HG03280 (cell line): ENCODE measurements around the gene PRKAR1B.
"Not testable (repeated sequence)": the region's sequence is repeated elsewhere in the genome, so short reads cannot be mapped to it uniquely, and the experiment has no call there.

Experiments used
- ATAC-seq: cut with Tn5 transposase; IDR thresholded peaks from one replicate; pipeline ENCODE4 v1.9.1; 2021; ENCODE audit warnings: mild to moderate bottlenecking, moderate library complexity; ENCODE audit not compliant: unreplicated experiment

Gene PRKAR1B

GRCh38 chr7:672891-673290 is 54.2 kb downstream of the PRKAR1B start:
- no peak for ATAC-seq

GRCh38 chr7:671415-672042 is 55.6 kb downstream of the PRKAR1B start:
- ATAC-seq = no peak

- no peak for ATAC-seq
Measured at GRCh38 chr7:670501-671390, 56.3 kb downstream of the PRKAR1B start.

GRCh38 chr7:668958-669357 is 58.1 kb downstream of the PRKAR1B start:
- no peak for ATAC-seq

- no peak for ATAC-seq
Measured at GRCh38 chr7:668139-668931, 58.7 kb downstream of the PRKAR1B start.

GRCh38 chr7:666454-667292 is 60.4 kb downstream of the PRKAR1B start:
- no peak for ATAC-seq

- ATAC-seq = no peak
Measured at GRCh38 chr7:665736-666453, 61.2 kb downstream of the PRKAR1B start.

- no peak for ATAC-seq
Measured at GRCh38 chr7:664997-665735, 61.9 kb downstream of the PRKAR1B start.

- ATAC-seq = no peak
Measured at GRCh38 chr7:664402-664775, 62.7 kb downstream of the PRKAR1B start.

GRCh38 chr7:662576-662975 is 64.5 kb downstream of the PRKAR1B start:
- ATAC-seq = no peak

GRCh38 chr7:659996-660395 is 67.1 kb downstream of the PRKAR1B start:
- ATAC-seq = no peak

GRCh38 chr7:659306-659847 is 67.7 kb downstream of the PRKAR1B start:
- ATAC-seq = no peak

GRCh38 chr7:657565-658119 is 69.4 kb downstream of the PRKAR1B start:
- no peak for ATAC-seq

GRCh38 chr7:657010-657409 is 70.1 kb downstream of the PRKAR1B start:
- ATAC-seq = not testable (repeated sequence)

- ATAC-seq = no peak
Measured at GRCh38 chr7:655758-656157, 71.3 kb downstream of the PRKAR1B start.

GRCh38 chr7:653829-654764 is 73.0 kb downstream of the PRKAR1B start:
- no peak for ATAC-seq

- ATAC-seq = no peak
Measured at GRCh38 chr7:652881-653280, 74.2 kb downstream of the PRKAR1B start.

- not testable (repeated sequence) for ATAC-seq
Measured at GRCh38 chr7:652167-652566, 74.9 kb downstream of the PRKAR1B start.
